SU-DHL-6 (cell line): ENCODE measurements around the gene CASK.

Experiments
- H2AFZ ChIP-seq: fragments of 200-600 bp; sonication (generic); 2 replicates; pipeline ENCODE4 v1.6.1; 2014; ENCODE audit warnings: low read depth, mild to moderate bottlenecking, moderate library complexity, mixed read lengths, antibody characterized with exemption, low read length; ENCODE audit not compliant: severe bottlenecking
- H3F3A ChIP-seq: fragments of 200-600 bp; shearing (Covaris generic); 2 replicates; pipeline ENCODE4 v1.6.0; 2016; ENCODE audit warnings: antibody characterized with exemption, mild to moderate bottlenecking; ENCODE audit not compliant: insufficient read depth
- H3K27ac ChIP-seq: fragments of 200-600 bp; sonication (generic); 2 replicates; pipeline ENCODE4 v1.5.1; 2016; ENCODE audit warnings: low read depth, mild to moderate bottlenecking, low read length, moderate library complexity, mixed read lengths
- H3K27me3 ChIP-seq: fragments of 200-600 bp; sonication (generic), shearing (Covaris generic); 2 replicates; pipeline ENCODE4 v1.6.0; 2014; ENCODE audit warnings: mild to moderate bottlenecking, low read length
- H3K36me3 ChIP-seq: fragments of 200-600 bp; sonication (generic); 2 replicates; pipeline ENCODE4 v1.6.1; 2014; ENCODE audit warnings: mild to moderate bottlenecking, low read length, mixed read lengths
- H3K4me2 ChIP-seq: fragments of 300-600, 200-600 bp; shearing (Covaris generic), sonication (generic); 2 replicates; pipeline ENCODE4 v1.6.0; 2014; ENCODE audit warnings: low read length, low read depth, mild to moderate bottlenecking; ENCODE audit not compliant: poor library complexity, severe bottlenecking
- H3K4me3 ChIP-seq: fragments of 200-600 bp; sonication (generic); 2 replicates; pipeline ENCODE4 v1.5.1; 2014; ENCODE audit warnings: antibody characterized with exemption, low read length, mild to moderate bottlenecking, mixed read lengths; ENCODE audit not compliant: insufficient read depth, poor library complexity, severe bottlenecking
- H3K79me2 ChIP-seq: fragments of 200-600 bp; sonication (generic); 2 replicates; pipeline ENCODE4 v1.6.1; 2014; ENCODE audit warnings: mild to moderate bottlenecking, low read length, moderate library complexity; ENCODE audit not compliant: insufficient read depth
- H3K9ac ChIP-seq: fragments of 200-600 bp; sonication (generic); 2 replicates; pipeline ENCODE4 v1.7.0; 2014; ENCODE audit warnings: mild to moderate bottlenecking, low read length
- H3K9me2 ChIP-seq: fragments of 200-600 bp; sonication (generic); replicated peaks from 2 replicates; pipeline ENCODE4 v1.6.1; 2014; ENCODE audit warnings: low read length; ENCODE audit not compliant: insufficient read depth
- H3K9me3 ChIP-seq: fragments of 200-600 bp; sonication (generic); 2 replicates; pipeline ENCODE4 v1.6.1; 2014; ENCODE audit warnings: low read length, mixed read lengths; ENCODE audit not compliant: insufficient read depth
- H4K20me1 ChIP-seq: fragments of 200-600 bp; sonication (generic); 2 replicates; pipeline ENCODE4 v1.6.1; 2014; ENCODE audit warnings: low read depth, mild to moderate bottlenecking, antibody characterized with exemption, low read length, moderate library complexity, mixed read lengths
- CTCF ChIP-seq: fragments of 200-600 bp; sonication (generic); IDR thresholded peaks from one replicate; pipeline ENCODE4 v1.5.1; 2017; ENCODE audit warnings: antibody characterized with exemption, mild to moderate bottlenecking, low read length, moderate library complexity; ENCODE audit not compliant: insufficient read depth, poor library complexity, severe bottlenecking
- EZH2phosphoT487 ChIP-seq: fragments of 200-600 bp; sonication (generic), shearing (Covaris generic); conservative IDR thresholded peaks from 2 replicates; pipeline ENCODE4 v1.6.1; 2018; ENCODE audit warnings: mild to moderate bottlenecking, antibody characterized with exemption, low read length, moderate library complexity, mixed read lengths

The CASK gene

GRCh38 chrX:41482154-41482850, 441.1 kb downstream of the CASK start:
- H3K9me2 ChIP-seq = no peaks in the 10 kb centered on the region
- H3K4me3 ChIP-seq = no peak overlapping the region

GRCh38 chrX:41481264-41482109, 441.9 kb downstream of the CASK start:
- Histone ChIP-seq H3K27ac (no peak overlapping the region), H3K9ac (no peak overlapping the region), H3F3A (no peaks in the 10 kb centered on the region), H3K79me2 (no peaks in the 10 kb centered on the region), H2AFZ (no peak overlapping the region), H3K9me2 (no peaks in the 10 kb centered on the region), H3K9me3 (no peaks in the 10 kb centered on the region), H3K36me3 (no peaks in the 10 kb centered on the region), H4K20me1 (no peaks in the 10 kb centered on the region), H3K27me3 (no peaks in the 10 kb centered on the region), H3K4me2 (no peak overlapping the region), H3K4me3 (no peak overlapping the region)
- TF ChIP-seq EZH2phosphoT487 = no peak
- TF ChIP-seq CTCF = peak; percentile 39

More at GRCh38 chrX:41482154-41482850, 441.1 kb downstream of the CASK start:
- no peak overlapping the region for H2AFZ ChIP-seq
- no peaks in the 10 kb centered on the region for H3K27me3 ChIP-seq
- H3F3A ChIP-seq = no peaks in the 10 kb centered on the region
- no peaks in the 10 kb centered on the region for H3K79me2 ChIP-seq
- H3K27ac ChIP-seq = no peak overlapping the region
- no peak overlapping the region for H3K9ac ChIP-seq
- H3K9me3 ChIP-seq = no peaks in the 10 kb centered on the region
- no peaks in the 10 kb centered on the region for H4K20me1 ChIP-seq
- TF ChIP-seq EZH2phosphoT487 (no peak), CTCF (no peak)
- no peak overlapping the region for H3K4me2 ChIP-seq
- no peaks in the 10 kb centered on the region for H3K36me3 ChIP-seq

- H3K9me3 ChIP-seq = no peaks in the 10 kb centered on the region
- H3K79me2 ChIP-seq = no peaks in the 10 kb centered on the region
- no peak overlapping the region for H3K9ac ChIP-seq
- no peaks in the 10 kb centered on the region for H3K27me3 ChIP-seq
- H2AFZ ChIP-seq = no peak overlapping the region
- no peak overlapping the region for H3K4me2 ChIP-seq
- no peaks in the 10 kb centered on the region for H4K20me1 ChIP-seq
- H3F3A ChIP-seq = no peaks in the 10 kb centered on the region
- TF ChIP-seq CTCF = no peak
- TF ChIP-seq EZH2phosphoT487 = no peak
- H3K4me3 ChIP-seq = no peak overlapping the region
- H3K27ac ChIP-seq = no peak overlapping the region
- no peaks in the 10 kb centered on the region for H3K9me2 ChIP-seq
- no peaks in the 10 kb centered on the region for H3K36me3 ChIP-seq
These were observed 442.7 kb downstream of the CASK start for GRCh38 chrX:41480508-41481260.
